Fibroblast of skin of left quadriceps (primary cell): ENCODE results near the gene NID1.
"Not testable (repeated sequence)": the region's sequence is repeated elsewhere in the genome, so short reads cannot be mapped to it uniquely, and the experiment has no call there.

ENCODE experiments used
- DNase-seq, 2 experiments: peaks; one replicate each; pipeline ENCODE4 v3.0.0-alpha.2; 2013; ENCODE audit warnings: low read depth in 2 of 2

The NID1 gene

DNA sequence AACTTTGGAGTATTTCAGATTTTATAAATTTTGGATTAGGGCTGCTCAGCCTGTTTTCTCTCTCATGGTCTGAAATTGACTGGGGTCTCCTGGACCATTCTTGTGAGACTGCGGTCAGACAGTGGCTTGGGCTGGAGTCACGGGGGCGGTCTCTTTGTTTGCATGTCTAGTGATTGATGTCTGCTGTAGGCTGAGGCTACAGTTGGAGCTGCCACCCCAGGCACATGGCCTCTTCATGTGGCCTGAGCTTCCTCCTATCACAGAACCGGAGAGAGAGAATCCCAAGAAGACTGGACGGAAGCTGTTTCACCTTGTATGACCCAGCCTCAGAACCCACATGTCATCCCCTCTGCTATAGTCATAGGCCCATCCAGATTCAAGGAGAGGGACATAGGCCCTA is 96.1 kb downstream of the NID1 start:
- no peak for DNase-seq

DNA sequence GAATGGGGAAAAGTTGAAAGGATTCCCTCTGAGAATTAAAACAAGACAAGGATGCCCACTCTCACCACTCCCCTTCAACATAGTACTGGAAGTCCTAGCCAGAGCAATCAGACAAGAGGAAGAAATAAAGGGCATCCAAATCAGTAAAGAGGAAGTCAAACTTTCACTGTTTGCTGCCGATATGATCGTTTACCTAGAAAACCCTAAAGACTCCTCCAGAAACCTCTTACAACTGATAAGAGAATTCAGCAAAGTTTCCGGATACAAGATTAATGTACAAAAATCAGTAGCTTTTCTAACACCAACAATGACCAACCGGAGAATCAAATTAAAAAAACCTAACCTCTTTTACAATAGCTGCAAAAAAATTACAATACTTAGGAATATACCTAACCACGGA is 98.8 kb downstream of the NID1 start:
- not testable (repeated sequence) for DNase-seq

DNA sequence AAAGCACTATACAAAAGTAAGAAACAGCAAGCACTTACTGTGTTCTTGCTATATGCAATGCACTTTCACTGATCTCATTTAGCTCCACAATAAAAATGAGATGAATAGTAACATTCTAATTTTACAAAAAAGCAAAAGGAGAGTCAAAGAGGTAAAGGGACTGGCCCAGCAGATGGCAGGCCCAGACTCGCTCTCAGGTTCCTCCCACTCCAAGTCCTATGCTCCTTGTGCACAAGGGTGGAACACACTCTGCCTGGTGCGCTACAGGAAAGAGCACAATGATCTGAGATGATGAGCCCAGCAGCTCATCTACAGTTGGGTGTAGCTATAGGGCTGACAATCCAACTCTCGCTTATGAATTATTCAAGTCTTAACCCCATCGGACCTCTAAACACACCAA is 104.1 kb downstream of the NID1 start:
- no peak for DNase-seq

DNA sequence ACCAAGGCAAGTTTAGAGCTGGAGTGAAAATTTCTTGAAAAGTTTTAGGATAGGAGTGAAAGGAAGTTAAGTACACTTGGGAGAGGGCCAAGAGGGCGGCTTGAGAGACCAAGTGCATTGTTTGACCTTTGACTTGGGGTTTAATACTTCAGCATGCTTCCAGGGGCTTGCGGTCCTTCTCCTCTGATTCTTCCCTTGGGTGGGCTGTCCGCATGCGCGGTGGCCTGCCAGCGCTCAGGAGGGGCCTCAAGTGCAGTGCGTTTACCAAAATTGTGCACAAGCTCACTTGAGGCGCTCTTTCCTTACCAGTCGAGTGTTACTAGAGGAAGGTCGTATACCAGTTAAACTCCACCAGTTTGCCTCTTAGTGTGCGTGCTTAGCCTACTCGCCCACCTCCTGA is 106.9 kb downstream of the NID1 start:
- DNase-seq: no peak

DNA sequence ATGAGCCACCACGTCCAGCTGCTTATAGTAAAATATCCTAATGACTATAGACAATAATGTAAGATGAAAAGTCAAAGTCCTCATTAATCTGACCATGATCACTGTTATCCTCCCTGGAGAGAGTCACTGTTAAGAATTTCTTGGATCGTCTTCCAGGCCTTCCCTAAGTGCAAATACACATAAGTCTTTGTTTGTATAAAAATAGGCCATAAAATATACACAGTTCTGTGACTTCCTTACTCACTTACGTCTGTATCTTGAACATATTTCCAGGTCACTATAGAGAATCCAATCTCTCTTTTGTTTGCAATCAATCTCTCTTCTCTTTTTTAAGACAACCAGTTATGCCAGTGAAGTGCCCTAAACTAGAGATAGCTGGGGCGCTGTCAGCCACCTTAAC is 109.1 kb downstream of the NID1 start:
- no peak for DNase-seq

DNA sequence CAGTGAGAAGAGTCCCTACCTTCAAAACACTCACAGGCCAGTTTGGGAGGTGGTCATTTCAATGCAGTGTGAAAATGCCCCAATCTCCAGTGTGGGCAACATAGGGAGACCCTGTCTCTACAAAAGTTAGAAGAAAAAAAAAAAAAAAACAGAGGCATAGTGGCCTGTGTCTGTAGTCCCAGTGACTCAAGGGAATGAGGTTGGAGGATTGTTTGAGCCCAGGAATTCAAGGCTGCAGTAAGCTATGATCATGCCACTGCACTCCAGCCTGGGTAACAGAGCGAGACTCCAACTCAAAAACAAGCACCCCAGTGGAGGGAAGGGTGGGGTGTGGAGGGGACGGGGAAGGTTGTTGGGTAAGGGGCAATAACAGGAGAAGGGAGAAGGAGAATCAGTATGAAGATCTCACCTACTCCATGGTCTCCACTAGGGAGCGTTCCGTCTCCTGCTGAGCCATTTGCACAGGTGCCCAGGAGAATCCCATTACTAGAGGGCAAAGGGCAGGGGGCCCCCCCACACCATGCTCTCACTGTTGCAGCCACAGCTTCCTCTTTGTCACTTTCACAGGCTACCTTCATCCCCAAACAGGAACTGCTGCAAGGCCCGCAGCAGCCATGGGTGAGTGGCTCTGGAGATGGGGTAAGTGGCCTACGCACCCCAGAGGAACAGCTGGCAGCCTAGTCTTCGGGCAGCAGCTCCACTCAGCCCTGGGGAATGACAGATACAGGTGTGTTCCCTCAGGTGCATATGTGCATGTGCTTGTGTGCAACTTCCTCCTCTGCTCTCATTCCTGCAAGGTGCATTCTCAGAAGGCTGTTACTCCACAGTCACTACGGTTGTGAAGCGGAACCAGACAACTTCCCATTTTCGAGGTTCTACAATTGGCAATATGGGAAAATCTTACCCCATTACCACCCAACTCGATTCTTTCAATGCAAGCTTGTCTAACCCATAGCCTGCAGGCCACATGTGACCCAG is 110.3 kb downstream of the NID1 start:
- DNase-seq: no peak

DNA sequence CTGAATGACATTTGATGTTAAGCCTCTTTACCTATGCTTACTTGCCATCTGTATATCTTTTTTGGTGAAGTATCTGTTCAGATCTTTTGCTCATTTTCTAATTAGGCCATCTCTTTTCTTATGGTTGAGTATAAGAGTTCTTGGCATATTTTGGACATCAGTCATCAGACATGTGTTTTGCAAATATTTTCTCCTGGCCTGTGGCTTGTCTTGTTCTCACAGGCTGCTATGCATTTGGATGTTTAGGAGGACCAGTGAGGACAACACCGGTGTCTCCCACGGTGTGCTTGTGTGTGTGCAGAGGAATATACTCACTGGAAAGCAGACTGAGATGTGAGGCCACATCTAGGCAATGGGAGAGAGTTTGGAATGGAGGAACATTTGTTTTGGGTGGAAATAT is 111.1 kb downstream of the NID1 start:
- peak; percentile 81 to 83 for DNase-seq

DNA sequence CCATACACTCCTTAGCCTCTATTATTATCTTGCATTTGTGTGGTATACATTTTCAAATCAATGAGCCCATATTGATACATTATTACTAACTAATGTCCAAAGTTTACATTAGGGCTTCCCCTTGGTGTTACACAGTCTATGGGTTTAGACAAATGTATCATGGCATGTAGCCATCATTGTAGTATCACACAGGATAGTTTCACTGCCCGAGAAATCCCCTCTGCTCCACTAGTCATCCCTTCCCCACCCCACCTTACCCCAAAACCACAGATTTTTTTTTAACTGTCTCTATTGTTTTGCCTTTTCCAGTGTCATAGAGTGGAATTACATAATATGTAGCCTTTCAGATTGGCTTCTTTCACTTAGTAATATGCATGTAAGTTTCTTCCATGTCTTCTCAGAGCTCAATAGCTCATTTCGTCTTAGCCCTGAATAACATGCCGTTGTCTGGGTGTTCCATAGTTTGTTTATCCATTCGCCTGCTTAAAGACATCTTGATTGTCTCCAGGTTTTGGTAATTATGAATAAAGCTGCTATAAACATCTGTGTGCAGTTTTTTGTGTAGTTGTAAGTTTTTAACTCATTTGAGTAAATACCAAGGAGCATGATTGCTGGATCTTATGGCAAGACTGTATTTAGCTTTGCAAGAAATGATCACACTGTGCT is 111.8 kb downstream of the NID1 start:
- no peak for DNase-seq

DNA sequence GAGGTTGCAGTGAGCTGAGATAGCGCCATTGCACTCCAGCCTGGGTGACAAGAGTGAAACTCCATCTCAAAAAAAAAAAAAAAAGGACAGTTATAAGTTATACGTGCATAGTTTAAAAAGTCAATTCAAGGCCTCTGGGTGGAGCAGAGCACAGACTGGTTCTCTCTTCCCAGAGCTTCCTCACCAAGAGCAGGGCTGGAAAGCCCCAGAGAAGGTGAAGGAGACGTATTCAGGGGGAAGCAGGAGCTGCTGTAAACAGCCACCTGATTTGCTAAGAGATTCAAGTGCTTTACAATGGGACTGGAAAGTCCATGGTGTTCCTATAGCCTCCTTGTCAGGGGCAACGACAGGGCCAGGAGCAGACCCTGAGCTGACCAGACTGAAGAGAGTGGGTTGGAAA is 113.2 kb downstream of the NID1 start:
- DNase-seq: no peak

DNA sequence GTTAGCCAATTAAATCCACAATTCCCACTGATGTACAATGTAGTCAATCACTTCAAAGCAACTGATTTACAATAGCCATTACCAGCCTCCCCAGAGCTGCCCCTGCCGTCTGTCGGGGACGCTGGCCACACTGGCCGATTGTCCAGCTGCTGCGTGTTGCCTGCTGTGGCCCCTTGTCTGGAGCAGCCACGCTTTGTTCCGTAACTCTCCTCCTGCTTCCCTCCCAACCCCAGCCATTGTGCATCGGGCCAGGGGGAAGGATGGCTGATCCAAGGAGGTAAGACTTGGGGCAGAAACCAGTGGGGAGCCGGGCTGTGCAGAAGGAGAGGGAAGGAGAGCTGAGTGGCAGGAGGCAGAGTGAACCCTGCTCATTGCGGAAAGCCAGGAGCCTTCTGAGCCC is 114.6 kb downstream of the NID1 start:
- no peak for DNase-seq

DNA sequence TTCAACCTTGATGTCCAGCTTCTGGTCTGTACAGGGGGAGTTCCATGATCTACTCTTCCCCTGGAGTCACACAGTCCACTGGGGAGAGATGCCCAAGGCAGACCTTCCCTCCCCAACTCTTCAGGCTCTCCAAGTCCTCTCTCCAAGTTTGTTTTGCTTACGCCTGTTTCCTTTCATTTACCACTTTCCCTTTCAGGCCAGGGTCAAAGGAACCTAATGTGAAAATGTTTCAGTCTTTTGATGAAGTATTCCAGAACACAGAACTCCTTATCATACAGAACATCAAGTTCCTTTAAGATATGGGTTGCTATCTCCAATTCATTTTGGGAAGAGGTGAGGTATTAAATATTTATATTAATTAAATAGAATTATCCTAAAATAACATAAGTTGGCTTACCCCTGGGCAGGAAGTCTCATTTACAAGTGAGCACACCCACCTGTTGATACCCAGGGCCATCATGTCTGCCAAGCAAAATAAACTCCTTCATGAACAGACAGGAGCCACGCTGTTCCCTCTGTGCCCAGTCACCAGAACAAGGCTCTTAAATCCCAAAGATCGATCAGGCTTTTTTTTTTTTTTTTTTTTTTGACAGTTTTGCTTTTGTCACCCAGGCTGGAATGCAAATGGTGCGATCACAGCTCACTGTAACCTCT is 116.0 kb downstream of the NID1 start:
- DNase-seq: no peak

DNA sequence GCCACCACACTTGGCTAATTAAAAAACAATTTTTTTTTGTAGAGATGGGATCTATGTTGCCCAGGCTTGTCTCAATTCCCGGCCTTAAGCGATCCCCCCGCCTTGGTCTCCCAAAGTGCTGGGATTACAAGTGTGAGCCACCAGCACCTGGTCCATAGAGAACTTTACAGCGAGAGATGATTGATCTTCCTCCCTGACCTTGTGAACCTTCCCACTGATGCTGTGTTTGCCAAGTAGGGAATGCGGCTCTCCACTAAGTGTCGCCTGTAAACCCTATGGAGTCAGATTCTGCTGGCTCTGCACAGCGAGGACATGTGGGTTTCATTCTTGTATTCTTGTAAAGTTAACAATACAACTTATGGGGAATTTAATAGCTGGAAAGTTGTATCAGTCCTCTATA is 116.9 kb downstream of the NID1 start:
- no peak for DNase-seq

DNA sequence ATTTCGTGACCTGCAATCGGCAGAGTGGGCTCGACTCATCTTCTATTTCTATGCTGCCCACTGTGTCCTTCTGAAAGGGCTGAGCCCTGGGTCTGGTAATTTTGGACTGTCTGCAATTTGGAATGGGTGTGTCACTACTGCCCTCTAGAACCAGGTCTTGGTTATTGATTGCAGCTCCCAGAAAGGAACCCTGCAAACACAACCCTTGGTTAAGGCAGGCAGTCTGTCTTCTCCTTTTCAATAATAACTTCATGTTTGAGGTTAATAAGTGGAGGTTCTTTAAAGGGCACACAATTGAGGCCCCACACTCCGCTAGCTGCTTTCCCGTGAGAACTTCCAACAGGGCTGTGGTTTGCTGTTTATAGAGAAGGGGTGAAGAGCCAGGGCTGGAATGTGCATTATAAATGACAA is 118.3 kb downstream of the NID1 start:
- peak in 1 of 2 experiments; percentile 20 for DNase-seq

DNA sequence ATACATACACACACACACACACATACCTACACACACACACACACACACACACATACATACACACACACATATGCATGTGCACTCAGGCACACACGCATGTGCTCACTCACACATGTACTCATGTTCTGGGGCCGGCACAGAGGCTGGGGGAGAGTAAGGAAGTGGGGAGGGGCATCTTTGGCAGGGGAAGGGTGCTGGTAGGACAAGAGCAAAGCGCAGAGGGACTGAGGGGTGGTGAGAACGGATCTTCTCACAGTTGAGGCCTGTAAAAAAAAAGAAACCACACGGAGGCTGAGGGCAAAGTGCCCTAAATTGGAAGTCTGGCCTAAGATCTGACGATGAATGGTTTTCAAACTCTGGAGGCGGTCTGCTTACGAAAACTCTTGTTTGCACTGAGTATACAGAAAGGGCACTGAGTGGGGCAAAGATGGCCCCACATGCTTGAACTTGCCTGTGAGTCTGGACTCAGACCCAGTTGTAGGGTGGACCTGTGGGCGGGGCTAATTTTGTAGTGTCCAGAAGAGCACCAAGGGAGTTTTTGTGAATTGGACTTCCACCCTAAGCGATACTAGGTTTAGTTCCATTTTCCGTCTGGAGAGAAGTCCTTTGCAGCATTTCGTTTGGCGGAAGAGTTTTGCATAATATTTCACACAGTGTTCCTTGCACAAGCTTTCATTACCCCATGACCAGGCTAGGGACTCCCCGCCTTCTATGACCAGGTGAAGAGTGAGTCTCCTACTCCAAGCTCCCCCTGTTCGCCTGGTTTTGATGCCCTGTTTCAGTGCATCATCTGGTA is 118.9 kb downstream of the NID1 start:
- no peak for DNase-seq

DNA sequence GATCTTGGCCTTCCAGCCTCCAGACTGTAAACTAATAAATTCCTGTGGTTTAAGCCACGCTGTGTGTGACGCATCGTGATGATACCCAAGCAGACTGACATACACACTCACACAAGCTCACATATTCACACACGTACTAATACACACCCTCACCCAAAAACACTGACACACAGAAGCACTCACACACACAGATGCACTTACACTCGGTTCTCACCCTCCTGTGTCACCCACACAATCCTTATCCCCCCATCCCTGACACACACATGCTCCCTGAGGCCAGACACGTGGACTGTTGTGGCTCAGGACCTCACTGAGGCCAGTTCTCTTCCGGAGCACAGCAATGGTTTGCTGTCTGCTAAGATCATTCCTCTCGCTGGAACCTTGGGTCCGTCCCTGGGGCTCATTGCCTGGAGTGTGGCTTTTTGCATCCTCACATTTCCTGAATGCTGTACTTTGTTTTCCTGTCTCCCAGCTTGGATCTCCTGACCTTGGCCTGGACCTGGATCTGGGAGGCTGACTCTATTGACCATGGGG is 121.2 kb downstream of the NID1 start:
- peak; percentile 85 to 88 for DNase-seq

DNA sequence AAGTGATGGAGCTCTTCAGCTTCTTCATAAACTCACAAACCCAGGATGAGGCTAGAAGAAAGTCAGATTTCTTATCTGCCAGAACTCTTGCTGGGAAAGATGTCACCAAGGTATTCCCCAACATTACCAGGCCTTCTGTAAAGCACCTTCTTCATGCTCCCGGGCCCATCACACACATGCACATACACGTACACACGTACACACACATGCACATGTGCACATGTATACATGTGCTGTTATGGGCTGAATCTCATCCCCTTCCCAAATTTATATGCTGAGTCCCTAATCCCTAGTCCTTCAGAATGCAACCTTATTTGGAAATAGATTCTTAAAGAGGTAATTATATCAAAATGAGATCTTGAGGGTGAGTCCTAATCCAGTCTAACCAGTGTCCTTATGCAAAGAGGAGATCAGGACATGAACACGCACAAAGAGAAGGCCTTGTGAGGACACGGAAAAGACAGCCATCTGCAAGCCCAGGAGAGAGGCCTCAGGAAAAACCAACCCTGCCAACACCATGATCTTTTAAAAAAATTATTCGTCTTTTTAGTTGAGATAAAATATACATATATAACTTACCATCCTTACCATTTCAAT is 121.8 kb downstream of the NID1 start:
- DNase-seq: no peak

DNA sequence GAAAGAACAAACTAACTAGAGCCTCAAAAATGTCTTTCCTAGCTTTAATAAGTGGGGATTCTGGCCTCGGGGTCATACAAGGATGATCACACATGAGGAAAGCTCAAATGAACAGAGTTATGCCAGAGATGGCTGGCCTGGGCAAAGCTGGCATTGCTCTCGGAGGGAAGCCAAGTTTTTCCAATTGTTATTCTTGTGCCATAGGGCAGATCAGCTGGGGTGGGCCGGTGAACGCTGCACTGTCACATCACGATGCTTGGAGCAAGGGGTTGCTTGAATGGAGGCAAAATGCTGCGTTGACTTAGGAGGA is 122.3 kb downstream of the NID1 start:
- no peak for DNase-seq

DNA sequence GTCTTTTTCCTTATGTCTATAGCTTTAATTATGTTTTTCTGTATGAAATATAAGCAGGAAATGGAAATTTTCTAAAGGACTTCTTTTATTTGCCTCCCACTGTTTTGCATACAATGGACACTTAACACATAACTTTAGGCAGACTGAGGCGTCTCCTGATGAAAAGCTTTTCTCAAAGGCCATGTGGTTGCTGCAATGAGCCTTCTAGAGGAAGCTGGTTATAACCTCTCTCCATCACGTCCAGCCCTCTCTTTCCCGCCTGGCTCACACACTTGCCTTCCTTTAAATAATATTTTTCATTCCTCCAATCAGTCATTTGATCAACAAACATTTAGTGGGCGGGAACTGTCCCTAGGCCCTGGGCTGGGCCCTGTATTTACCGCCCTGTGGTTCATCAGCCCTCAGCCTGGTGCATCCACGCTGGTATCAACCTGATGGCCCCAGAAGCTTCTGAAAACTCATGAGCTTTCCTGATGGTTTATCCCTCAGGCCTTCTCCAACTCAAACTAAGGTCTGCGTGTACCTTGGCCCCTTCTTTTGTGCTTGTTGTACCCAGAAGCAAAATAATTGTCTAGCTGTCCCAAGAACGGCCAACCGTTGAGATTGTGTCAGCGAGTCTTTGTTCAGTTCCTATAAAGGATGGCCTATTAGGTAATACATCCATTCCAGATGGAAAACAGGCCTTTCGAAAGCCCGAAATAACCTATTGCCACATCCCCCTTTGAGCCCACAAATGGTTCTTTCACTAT is 122.8 kb downstream of the NID1 start:
- DNase-seq: no peak

DNA sequence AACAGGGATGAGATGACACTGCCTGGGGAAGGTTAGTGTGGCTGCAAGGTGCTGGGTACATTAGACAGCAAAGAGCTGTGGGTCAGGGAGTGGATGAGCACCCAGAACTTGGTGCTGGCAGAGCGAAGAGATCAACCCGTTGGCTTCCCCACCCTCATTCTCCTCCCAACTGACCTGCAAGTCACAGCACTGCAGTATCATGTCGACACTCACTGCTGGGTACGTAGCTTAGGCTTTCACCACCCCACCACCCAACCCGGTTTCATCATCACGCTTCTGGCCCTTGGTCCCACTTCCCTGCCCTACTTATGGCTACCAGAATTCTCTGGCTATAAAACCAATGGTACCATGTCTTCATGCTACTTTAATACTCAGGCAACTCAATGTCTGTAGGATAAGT is 124.6 kb downstream of the NID1 start:
- DNase-seq: no peak

DNA sequence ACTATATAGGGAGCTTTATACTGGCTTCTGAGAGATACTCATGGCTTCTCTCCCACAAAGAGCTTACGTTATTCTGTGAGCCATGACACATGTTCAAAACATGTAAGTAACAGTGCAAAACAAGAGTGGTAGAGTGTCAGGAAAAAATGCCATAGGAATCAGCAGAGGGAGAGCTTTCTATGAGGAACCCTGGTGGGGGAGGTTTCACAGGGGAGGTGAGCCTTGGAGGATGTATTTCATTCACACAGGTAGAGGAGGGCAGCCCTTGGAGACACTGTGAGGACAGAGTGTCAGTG is 125.5 kb downstream of the NID1 start:
- DNase-seq: no peak
